K562 (cell line): ENCODE results near the gene RRM2.

Source experiments
- CTCF ChIP-seq, 3 experiments: IDR thresholded peaks in 2 of 3; conservative IDR thresholded peaks in 1 of 3; 2 replicates each; pipeline ENCODE4 v1.5.1; 2011 to 2012; ENCODE audit warnings: low read length in 3 of 3, mild to moderate bottlenecking in 3 of 3, control low read depth in 2 of 3, improper control_type of control experiment in 1 of 3, inconsistent platforms in 1 of 3, low read depth in 1 of 3, mixed read lengths in 1 of 3, moderate library complexity in 1 of 3; ENCODE audit not compliant: insufficient read depth in 2 of 3
- FOXK1 ChIP-seq: sonication (generic); formaldehyde crosslinking; IDR thresholded peaks from 2 replicates; pipeline ENCODE4 v1.8.0; 2022; ENCODE audit warnings: missing genetic modification reagents, mild to moderate bottlenecking, borderline replicate concordance
- HEY1 ChIP-seq: fragments of 250-450 bp; sonication (Bioruptor Pico); IDR thresholded peaks from 2 replicates; pipeline ENCODE4 v1.5.0; 2020; ENCODE audit warnings: mild to moderate bottlenecking, moderate library complexity, borderline replicate concordance
- HNRNPLL ChIP-seq: fragments of 200-400 bp; formaldehyde crosslinking; IDR thresholded peaks from 2 replicates; pipeline ENCODE4 v1.6.1; 2017; ENCODE audit warnings: low read length, low read depth, mild to moderate bottlenecking; ENCODE audit not compliant: poor library complexity, severe bottlenecking
- JUN ChIP-seq, 2 experiments: sonication (generic) in 1 of 2; formaldehyde crosslinking in 1 of 2; IDR thresholded peaks; 2 replicates each; pipeline versions ENCODE4 v1.6.1 to v1.8.0; 2012 to 2022; ENCODE audit warnings: borderline replicate concordance in 2 of 2, mild to moderate bottlenecking in 2 of 2, improper control_type of control experiment in 1 of 2, low read depth in 1 of 2, low read length in 1 of 2, missing genetic modification reagents in 1 of 2
- MLX ChIP-seq, 2 experiments: fragments of 450-650 bp in 1 of 2; sonication (generic) in 1 of 2; formaldehyde crosslinking; conservative IDR thresholded peaks; 2 replicates each; pipeline versions ENCODE4 v1.4.0 to v1.8.1; 2020 to 2022; ENCODE audit warnings: mild to moderate bottlenecking in 1 of 2, missing genetic modification reagents in 1 of 2
- SIN3A ChIP-seq, 2 experiments: fragments of 150-350 bp in 1 of 2; IDR thresholded peaks; 2 replicates each; pipeline ENCODE4 v1.6.1; 2011 to 2016; ENCODE audit warnings: borderline replicate concordance in 2 of 2, low read depth in 2 of 2, low read length in 2 of 2, mild to moderate bottlenecking in 2 of 2, moderate library complexity in 2 of 2; ENCODE audit not compliant: control insufficient read depth in 1 of 2
- TCF7 ChIP-seq: sonication (generic); IDR thresholded peaks from 2 replicates; pipeline ENCODE4 v1.6.1; 2016; ENCODE audit warnings: antibody characterized with exemption, borderline replicate concordance
- TCF7L2 ChIP-seq: fragments of 150-350 bp; IDR thresholded peaks from 2 replicates; pipeline ENCODE4 v1.6.1; 2016; ENCODE audit warnings: low read depth, mild to moderate bottlenecking, low read length, moderate library complexity
- U2AF1 ChIP-seq: fragments of 200-400 bp; formaldehyde crosslinking; optimal IDR thresholded peaks from 2 replicates; pipeline ENCODE3; 2017; ENCODE audit warnings: mild to moderate bottlenecking, low read depth, low read length, moderate library complexity
- ZNF589 ChIP-seq: fragments of 200-800 bp; sonication (Bioruptor generic); IDR thresholded peaks from 2 replicates; pipeline ENCODE4 v1.6.1; 2016; ENCODE audit warnings: low read depth, missing genetic modification characterization, missing compliant biosample characterization
- TF ChIP-seq, protein P1 (sequence below): fragments of 250-450 bp; sonication (Bioruptor Pico); IDR thresholded peaks from 2 replicates; pipeline ENCODE4 v1.8.0; 2022; ENCODE audit warnings: inconsistent platforms
- TF ChIP-seq, protein P2 (sequence below): fragments of 250-450 bp; sonication (Bioruptor Pico); IDR thresholded peaks from 2 replicates; pipeline ENCODE4 v1.8.0; 2022; ENCODE audit warnings: inconsistent platforms, mild to moderate bottlenecking, moderate library complexity, borderline replicate concordance

- no peak for TF ChIP-seq CTCF (IDR thresholded peaks at IDR 0.05 in 2 of 3, conservative IDR thresholded peaks at IDR 0.05 in 1 of 3; ENCODE audit: insufficient read depth in 2 of 3, low read depth in 1 of 3, low read length in 3 of 3)
- no peak for TF ChIP-seq TCF7
- no peak for TF ChIP-seq FOXK1 (CRISPR knock-in tag)
- TF ChIP-seq, protein P1, sequence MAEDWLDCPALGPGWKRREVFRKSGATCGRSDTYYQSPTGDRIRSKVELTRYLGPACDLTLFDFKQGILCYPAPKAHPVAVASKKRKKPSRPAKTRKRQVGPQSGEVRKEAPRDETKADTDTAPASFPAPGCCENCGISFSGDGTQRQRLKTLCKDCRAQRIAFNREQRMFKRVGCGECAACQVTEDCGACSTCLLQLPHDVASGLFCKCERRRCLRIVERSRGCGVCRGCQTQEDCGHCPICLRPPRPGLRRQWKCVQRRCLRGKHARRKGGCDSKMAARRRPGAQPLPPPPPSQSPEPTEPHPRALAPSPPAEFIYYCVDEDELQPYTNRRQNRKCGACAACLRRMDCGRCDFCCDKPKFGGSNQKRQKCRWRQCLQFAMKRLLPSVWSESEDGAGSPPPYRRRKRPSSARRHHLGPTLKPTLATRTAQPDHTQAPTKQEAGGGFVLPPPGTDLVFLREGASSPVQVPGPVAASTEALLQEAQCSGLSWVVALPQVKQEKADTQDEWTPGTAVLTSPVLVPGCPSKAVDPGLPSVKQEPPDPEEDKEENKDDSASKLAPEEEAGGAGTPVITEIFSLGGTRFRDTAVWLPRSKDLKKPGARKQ (CRISPR knock-in tag) = no peak
- TF ChIP-seq JUN (IDR thresholded peaks at IDR 0.05; ENCODE audit: borderline replicate concordance, low read depth, low read length) = no peak
- TF ChIP-seq JUN (CRISPR knock-in tag; IDR thresholded peaks at IDR 0.05; ENCODE audit: borderline replicate concordance) = no peak
- TF ChIP-seq HEY1 (CRISPR knock-in tag) = no peak
- TF ChIP-seq HNRNPLL = no peak
- no peak for TF ChIP-seq SIN3A (IDR thresholded peaks at IDR 0.05; ENCODE audit: borderline replicate concordance in 2 of 2, control insufficient read depth in 1 of 2, low read depth in 2 of 2, low read length in 2 of 2)
- no peak for TF ChIP-seq U2AF1
- no peak for TF ChIP-seq ZNF589 (CRISPR knock-in tag)
- TF ChIP-seq, protein P2, sequence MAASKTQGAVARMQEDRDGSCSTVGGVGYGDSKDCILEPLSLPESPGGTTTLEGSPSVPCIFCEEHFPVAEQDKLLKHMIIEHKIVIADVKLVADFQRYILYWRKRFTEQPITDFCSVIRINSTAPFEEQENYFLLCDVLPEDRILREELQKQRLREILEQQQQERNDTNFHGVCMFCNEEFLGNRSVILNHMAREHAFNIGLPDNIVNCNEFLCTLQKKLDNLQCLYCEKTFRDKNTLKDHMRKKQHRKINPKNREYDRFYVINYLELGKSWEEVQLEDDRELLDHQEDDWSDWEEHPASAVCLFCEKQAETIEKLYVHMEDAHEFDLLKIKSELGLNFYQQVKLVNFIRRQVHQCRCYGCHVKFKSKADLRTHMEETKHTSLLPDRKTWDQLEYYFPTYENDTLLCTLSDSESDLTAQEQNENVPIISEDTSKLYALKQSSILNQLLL (CRISPR knock-in tag) = no peak
- no peak for TF ChIP-seq MLX (CRISPR knock-in tag; conservative IDR thresholded peaks at IDR 0.05)
- TF ChIP-seq TCF7L2 = no peak
Measured at GRCh38 chr2:10166676-10167292, 44.2 kb downstream of the RRM2 start.
